RWPE1 (cell line): ENCODE measurements around the gene LMO1.
A peak's percentile ranks its signal among the peaks of the same experiment; 100 is the strongest.

ENCODE experiments used
- CTCF ChIA-PET: fragments of 350-600 bp; sonication (Branson Sonifier 250); formaldehyde crosslinking; extraction: SDS; loops from one replicate; lab custom pipeline; 2021; lab: Yijun Ruan, JAX
- POLR2A ChIA-PET: fragments of 400-600 bp; formaldehyde crosslinking; extraction: SDS; loops from one replicate; lab custom pipeline; 2020; ENCODE audit warnings: antibody characterized with exemption; ENCODE audit not compliant: low non-redundant PET; lab: Yijun Ruan, JAX
- DNase-seq: peaks from one replicate; pipeline ENCODE4 v3.0.0; 2012; ENCODE audit warnings: low spot score
- H3K27ac ChIP-seq: fragments of 450-650 bp; 2 replicates; pipeline ENCODE4 v1.5.1; 2017
- TF ChIP-seq, protein P1 (sequence below): fragments of 450-650 bp; conservative IDR thresholded peaks from 2 replicates; pipeline ENCODE4 v1.5.1; 2017; ENCODE audit warnings: low read depth, mild to moderate bottlenecking

LMO1 gene

DNA sequence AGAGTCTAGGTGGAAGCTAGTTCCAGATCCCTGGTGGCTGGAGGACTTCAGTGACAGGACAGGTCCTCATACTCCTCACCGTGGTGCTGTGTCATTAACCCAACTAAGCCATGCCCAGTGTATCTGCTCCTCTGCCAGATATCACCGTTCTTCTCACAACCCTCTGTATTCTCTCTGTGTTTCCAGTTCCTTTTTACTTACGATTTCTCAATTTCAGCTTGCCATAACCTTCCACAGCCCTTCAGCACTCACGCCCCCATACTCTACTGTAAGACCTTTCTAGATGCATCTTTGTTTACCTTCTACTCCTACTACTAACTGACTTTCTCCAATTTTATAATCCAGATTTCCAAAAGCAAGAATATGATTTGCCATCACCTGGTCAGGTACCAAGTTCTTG is 68.7 kb downstream of the LMO1 start:
- DNase-seq: no peak
- ChIA-PET CTCF (interaction anchor here (0.6 to 0.7 kb wide), 2 partner anchors 129 to 278 kb away, joined by 3 to 4 read pairs; no protein-coding TSS in a partner anchor), POLR2A (no interaction called here)
- no peak overlapping the region for H3K27ac ChIP-seq
- TF ChIP-seq, protein P1, sequence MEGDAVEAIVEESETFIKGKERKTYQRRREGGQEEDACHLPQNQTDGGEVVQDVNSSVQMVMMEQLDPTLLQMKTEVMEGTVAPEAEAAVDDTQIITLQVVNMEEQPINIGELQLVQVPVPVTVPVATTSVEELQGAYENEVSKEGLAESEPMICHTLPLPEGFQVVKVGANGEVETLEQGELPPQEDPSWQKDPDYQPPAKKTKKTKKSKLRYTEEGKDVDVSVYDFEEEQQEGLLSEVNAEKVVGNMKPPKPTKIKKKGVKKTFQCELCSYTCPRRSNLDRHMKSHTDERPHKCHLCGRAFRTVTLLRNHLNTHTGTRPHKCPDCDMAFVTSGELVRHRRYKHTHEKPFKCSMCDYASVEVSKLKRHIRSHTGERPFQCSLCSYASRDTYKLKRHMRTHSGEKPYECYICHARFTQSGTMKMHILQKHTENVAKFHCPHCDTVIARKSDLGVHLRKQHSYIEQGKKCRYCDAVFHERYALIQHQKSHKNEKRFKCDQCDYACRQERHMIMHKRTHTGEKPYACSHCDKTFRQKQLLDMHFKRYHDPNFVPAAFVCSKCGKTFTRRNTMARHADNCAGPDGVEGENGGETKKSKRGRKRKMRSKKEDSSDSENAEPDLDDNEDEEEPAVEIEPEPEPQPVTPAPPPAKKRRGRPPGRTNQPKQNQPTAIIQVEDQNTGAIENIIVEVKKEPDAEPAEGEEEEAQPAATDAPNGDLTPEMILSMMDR: no peak

DNA sequence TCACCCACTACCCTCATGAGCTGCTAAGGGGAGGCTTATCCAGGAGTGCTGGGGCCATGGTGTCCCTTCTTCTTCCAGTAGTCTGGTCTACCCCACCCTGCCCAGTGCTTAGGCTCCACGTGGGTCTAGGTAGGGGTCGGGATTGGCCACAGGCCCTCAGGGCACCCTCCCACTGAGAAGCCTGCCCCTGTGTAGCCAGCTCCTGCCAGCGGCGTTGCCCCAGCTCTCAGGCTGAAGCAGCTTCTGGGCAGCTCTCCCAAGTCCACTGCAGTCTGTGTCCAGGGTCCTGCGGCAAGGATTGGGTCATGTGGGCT is 70.8 kb downstream of the LMO1 start:
- ChIA-PET POLR2A (no interaction called here), CTCF (interaction anchor here (0.6 to 1.9 kb wide), 10 partner anchors 9 to 490 kb away, joined by 3 to 13 read pairs (median 3); partner anchors contain the start of genes LMO1, RPL27A and TRIM66)
- no peak overlapping the region for H3K27ac ChIP-seq
- TF ChIP-seq, protein P1: peak; percentile 22
- no peak for DNase-seq

DNA sequence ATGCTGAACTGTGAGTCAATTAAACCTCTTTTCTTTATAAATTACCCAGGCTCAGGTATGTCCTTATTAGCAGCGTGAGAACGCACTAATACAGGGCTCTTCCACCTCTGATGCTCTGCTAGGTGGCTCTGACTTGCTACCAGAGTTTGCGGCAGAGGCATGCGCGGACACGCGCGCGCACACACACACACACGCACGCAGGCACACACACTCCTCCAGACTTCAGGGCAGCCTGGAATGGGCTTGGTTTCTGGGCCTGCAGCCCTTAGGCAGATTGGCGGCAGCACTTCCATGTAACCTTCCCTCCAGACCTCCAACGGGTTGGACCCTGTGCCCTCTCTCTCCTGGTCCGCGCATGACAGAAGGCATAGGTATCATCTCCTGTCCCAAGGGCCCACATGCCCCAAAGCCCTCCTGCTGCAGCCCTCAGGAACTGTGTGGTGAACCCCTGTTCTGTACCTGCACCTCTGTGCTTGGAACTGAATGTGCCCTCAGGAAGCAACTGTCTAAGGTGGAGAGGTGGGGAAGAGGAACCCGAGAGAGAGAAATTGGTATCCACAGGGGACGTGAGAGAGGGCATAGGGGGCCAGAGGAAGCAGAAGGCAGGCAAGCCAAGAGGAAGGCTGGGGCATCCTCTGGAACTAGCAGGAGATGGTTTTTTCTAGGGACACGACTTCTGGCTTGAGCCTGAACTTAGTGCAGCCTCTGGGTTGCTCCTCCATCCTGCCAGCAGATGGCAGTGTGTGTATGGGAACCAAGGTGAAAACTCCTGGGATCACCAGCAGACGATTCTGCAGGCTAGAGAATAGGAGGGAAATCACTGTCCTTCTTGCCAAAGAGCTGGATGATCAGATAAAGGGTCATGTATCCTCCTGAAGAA is 71.4 kb downstream of the LMO1 start:
- peak; percentile 71 for DNase-seq
- CTCF ChIA-PET: interaction anchor here (0.6 to 1.9 kb wide), 10 partner anchors 9 to 490 kb away, joined by 3 to 13 read pairs (median 3); partner anchors contain the start of genes LMO1, RPL27A and TRIM66
- TF ChIP-seq, protein P1: peak; percentile 85
- POLR2A ChIA-PET: no interaction called here
- H3K27ac ChIP-seq: no peak overlapping the region

DNA sequence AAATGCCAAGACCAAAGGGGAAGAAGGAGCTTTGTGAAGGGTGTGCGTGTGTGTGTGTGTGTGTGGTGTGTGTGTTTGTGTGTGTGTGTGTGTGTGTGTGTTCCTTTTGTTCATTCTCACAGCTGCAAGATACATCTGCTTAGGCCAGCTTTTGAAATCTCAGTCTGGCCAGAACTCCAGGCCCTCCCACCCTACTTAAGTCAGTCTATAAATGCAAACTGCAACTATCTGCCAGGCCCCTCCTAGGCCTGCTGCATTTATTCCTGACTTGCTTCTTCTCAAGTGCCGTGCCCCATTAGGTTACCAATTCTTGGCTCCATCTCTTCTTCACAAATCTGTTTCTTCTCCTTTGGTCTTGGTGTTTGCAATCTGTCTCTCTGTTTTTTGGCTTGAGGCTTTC is 73.2 kb downstream of the LMO1 start:
- ChIA-PET CTCF (interaction anchor here (0.5 to 0.6 kb wide), 4 partner anchors 73 to 1892 kb away, joined by 3 to 4 read pairs (median 3); partner anchors contain the start of gene LMO1), POLR2A (interaction anchor here (0.6 kb wide), 1 partner anchor 39 kb away, joined by 4 read pairs; no protein-coding TSS in a partner anchor)
- no peak overlapping the region for H3K27ac ChIP-seq
- TF ChIP-seq, protein P1: no peak
- no peak for DNase-seq

DNA sequence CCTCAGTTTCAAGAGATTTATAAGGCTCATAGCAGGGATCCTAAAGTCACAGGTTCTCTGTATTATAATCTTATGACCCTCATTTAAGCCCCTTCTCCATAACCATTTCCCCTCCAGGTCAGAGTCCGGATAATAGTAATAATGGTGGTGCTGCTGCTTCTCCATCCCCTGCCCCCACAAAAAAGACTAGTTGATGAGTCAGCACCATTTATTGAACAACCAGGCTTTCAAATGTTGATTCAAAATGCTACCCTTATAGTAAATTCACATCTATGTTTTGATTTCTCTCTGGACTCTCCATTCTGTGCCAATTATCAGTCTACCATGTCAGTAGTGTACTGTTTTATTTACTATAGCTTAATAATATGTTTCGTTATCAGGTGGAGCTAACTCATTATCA is 77.2 kb downstream of the LMO1 start:
- TF ChIP-seq, protein P1: no peak
- DNase-seq: no peak
- no peak overlapping the region for H3K27ac ChIP-seq
- ChIA-PET CTCF (interaction anchor here (0.6 kb wide), 1 partner anchor 10 kb away, joined by 3 read pairs; no protein-coding TSS in a partner anchor), POLR2A (no interaction called here)

DNA sequence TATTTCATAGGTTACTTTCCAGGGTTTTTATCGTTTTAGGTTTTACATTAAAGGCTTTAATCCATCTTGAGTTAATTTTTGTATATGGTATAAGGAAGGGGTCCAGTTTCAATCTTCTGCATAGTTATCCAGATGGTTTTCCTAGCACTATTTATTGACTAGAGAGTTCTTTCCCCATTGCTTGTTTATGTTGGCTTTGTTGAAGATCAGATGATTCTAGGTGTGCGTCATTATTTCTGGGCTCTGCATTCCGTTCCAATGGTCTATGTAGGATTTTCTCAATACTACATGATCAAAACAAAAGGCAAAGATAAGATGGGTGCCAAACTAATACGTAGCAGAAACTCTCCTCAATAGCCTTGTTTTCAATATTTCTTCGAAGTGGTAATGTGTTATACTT is 80.6 kb downstream of the LMO1 start:
- CTCF ChIA-PET: interaction anchor here (0.6 to 0.9 kb wide), 3 partner anchors 9 to 384 kb away, joined by 3 to 5 read pairs (median 4); no protein-coding TSS in a partner anchor
- DNase-seq: no peak
- TF ChIP-seq, protein P1: no peak
- no peak overlapping the region for H3K27ac ChIP-seq
- POLR2A ChIA-PET: no interaction called here
